ENCODE measurements around the gene TYSND1. TPM values are rescaled to one million over a fixed set of nuclear protein-coding genes. Genes with fewer than 3 reads are reported as not detected.
A peak's percentile ranks its signal among the peaks of the same experiment; 100 is the strongest.

TYSND1 gene
- total and polyA plus RNA-seq, 7 donors: 2.4 to 7.5 (median 4.1) TPM

- Histone ChIP-seq H3K4me1 (peaks cover 7% of the 10 kb centered on the region), H3K4me3 (no peak overlapping the region), H3K27me3 (ENCODE audit: insufficient read depth in 3 of 3, low read length in 2 of 3) (no peaks in the 10 kb centered on the region), H3K36me3 (ENCODE audit: insufficient read depth in 1 of 2, low read depth in 1 of 2) (peaks cover 2 to 76% of the 10 kb centered on the region in 2 donors), H3K27ac (no peak overlapping the region), H3K9me3 (no peaks in the 10 kb centered on the region)
- intact Hi-C loops (cut with DNase I): no loop called here
- 38 to 51% (median 40%) methylated on average over 8 of the region's 8 CpGs for WGBS, 3 donors
- ATAC-seq (peak in 3 of 4 donors; percentile 29 to 52 (median 51)), DNase-seq (no peak)
- no peak for TF ChIP-seq CTCF (IDR thresholded peaks at IDR 0.05)
Measured at GRCh38 chr10:70119623-70120022, 26.9 kb downstream of the TYSND1 start.

- H3K27me3 ChIP-seq (ENCODE audit: insufficient read depth in 3 of 3, low read length in 2 of 3): no peaks in the 10 kb centered on the region
- peaks cover 7% of the 10 kb centered on the region for H3K4me1 ChIP-seq
- ATAC-seq: no peak
- intact Hi-C loops (cut with DNase I): no loop called here
- WGBS, 3 donors: 89 to 92% (median 91%) methylated on average over 7 of the region's 7 CpGs
- no peaks in the 10 kb centered on the region for H3K9me3 ChIP-seq
- DNase-seq: no peak
- H3K36me3 ChIP-seq (ENCODE audit: insufficient read depth in 1 of 2, low read depth in 1 of 2): peaks cover 2 to 81% of the 10 kb centered on the region in 2 donors
- TF ChIP-seq CTCF (IDR thresholded peaks at IDR 0.05): no peak
- H3K4me3 ChIP-seq: no peak overlapping the region
- no peak overlapping the region for H3K27ac ChIP-seq
Measured at GRCh38 chr10:70119197-70119596, 27.3 kb downstream of the TYSND1 start.

- no peaks in the 10 kb centered on the region for H3K9me3 ChIP-seq
- ATAC-seq: peak in 3 of 4 donors; percentile 36 to 40 (median 39)
- peaks cover 0 to 82% of the 10 kb centered on the region in 2 donors for H3K36me3 ChIP-seq (ENCODE audit: insufficient read depth in 1 of 2, low read depth in 1 of 2)
- intact Hi-C loops (cut with DNase I): no loop called here
- 33 to 51% (median 41%) methylated on average over 3 of the region's 3 CpGs for WGBS, 3 donors
- H3K4me3 ChIP-seq: no peak overlapping the region
- H3K27me3 ChIP-seq (ENCODE audit: insufficient read depth in 3 of 3, low read length in 2 of 3): no peaks in the 10 kb centered on the region
- peaks cover 7% of the 10 kb centered on the region for H3K4me1 ChIP-seq
- no peak for DNase-seq
- no peak overlapping the region for H3K27ac ChIP-seq
- TF ChIP-seq CTCF (IDR thresholded peaks at IDR 0.05): no peak
Measured at GRCh38 chr10:70118196-70118595, 28.3 kb downstream of the TYSND1 start.

- Histone ChIP-seq H3K4me3 (no peak overlapping the region), H3K27me3 (ENCODE audit: insufficient read depth in 3 of 3, low read length in 2 of 3) (no peaks in the 10 kb centered on the region), H3K27ac (no peak overlapping the region), H3K4me1 (peaks cover 7% of the 10 kb centered on the region), H3K9me3 (no peaks in the 10 kb centered on the region), H3K36me3 (ENCODE audit: insufficient read depth in 1 of 2, low read depth in 1 of 2) (peaks cover 4 to 82% of the 10 kb centered on the region in 2 donors)
- TF ChIP-seq CTCF (IDR thresholded peaks at IDR 0.05): no peak
- ATAC-seq (no peak), DNase-seq (no peak)
- intact Hi-C loops (cut with DNase I): no loop called here
- WGBS, 3 donors: 73 to 80% (median 77%) methylated on average over 10 of the region's 10 CpGs
Measured at GRCh38 chr10:70117646-70118045, 28.9 kb downstream of the TYSND1 start.
